Measurements from ENCODE around the gene PREX1.

- no peak for TF ChIP-seq POLR2A (IDR thresholded peaks at IDR 0.05; ENCODE audit: low read length)
- TF ChIP-seq GATA1 (IDR thresholded peaks at IDR 0.05; ENCODE audit: low read depth, low read length), result no peak
Measured at GRCh38 chr20:48617481-48617880, 210.3 kb downstream of the PREX1 start.

All from erythroblast (primary cell).